OCI-LY3 (cell line): ENCODE results near the gene GSE1.

Experiments
- H2AFZ ChIP-seq: fragments of 200-600, 300-600 bp; shearing (Covaris generic); 2 replicates; pipeline ENCODE4 v1.6.0; 2014; ENCODE audit warnings: antibody characterized with exemption, low read depth, low read length
- H3K27ac ChIP-seq: fragments of 200-600, 300-600 bp; sonication (generic); 2 replicates; pipeline ENCODE4 v1.5.1; 2014; ENCODE audit warnings: mild to moderate bottlenecking, low read length, moderate library complexity, mixed read lengths
- H3K27me3 ChIP-seq: fragments of 200-600, 300-600 bp; sonication (generic); 2 replicates; pipeline ENCODE4 v1.6.1; 2014; ENCODE audit warnings: low read depth, low read length, mixed read lengths
- H3K36me3 ChIP-seq: fragments of 200-600, 300-600 bp; sonication (generic); replicated peaks from 2 replicates; pipeline ENCODE3; 2014; ENCODE audit warnings: low read depth, low read length, mixed read lengths
- H3K4me1 ChIP-seq: fragments of 300-600, 200-600 bp; sonication (generic); 2 replicates; pipeline ENCODE4 v1.6.1; 2014; ENCODE audit warnings: low read length, mixed read lengths
- H3K4me2 ChIP-seq: fragments of 200-600, 300-600 bp; sonication (generic); 2 replicates; pipeline ENCODE4 v1.6.1; 2014; ENCODE audit warnings: low read length, mixed read lengths
- H3K4me3 ChIP-seq: fragments of 300-600, 200-600 bp; sonication (generic); 2 replicates; pipeline ENCODE4 v1.5.1; 2014; ENCODE audit warnings: antibody characterized with exemption, mild to moderate bottlenecking, low read length, moderate library complexity
- H3K79me2 ChIP-seq: fragments of 300-600, 200-600 bp; shearing (Covaris generic); 2 replicates; pipeline ENCODE4 v1.6.1; 2014; ENCODE audit warnings: mild to moderate bottlenecking, low read length, mixed read lengths
- H3K9ac ChIP-seq: fragments of 300-600, 200-600 bp; shearing (Covaris generic); 2 replicates; pipeline ENCODE4 v1.6.0; 2014; ENCODE audit warnings: mild to moderate bottlenecking, low read length, moderate library complexity
- H3K9me3 ChIP-seq: fragments of 200-600, 300-600 bp; shearing (Covaris generic); 2 replicates; pipeline ENCODE4 v1.6.1; 2014; ENCODE audit warnings: low read length, mixed read lengths; ENCODE audit not compliant: insufficient read depth
- H4K20me1 ChIP-seq: fragments of 200-600, 300-600 bp; sonication (generic); 2 replicates; pipeline ENCODE4 v1.6.1; 2016; ENCODE audit warnings: low read length, mixed read lengths; ENCODE audit not compliant: insufficient read depth
- EZH2phosphoT487 ChIP-seq: fragments of 200-600 bp; shearing (Covaris generic); IDR thresholded peaks from 2 replicates; pipeline ENCODE4 v1.6.1; 2018; ENCODE audit warnings: antibody characterized with exemption, mixed run types, low read depth
- TF ChIP-seq, protein P1 (sequence below): fragments of 200-600, 300-600 bp; sonication (generic); IDR thresholded peaks from 2 replicates; pipeline ENCODE4 v1.5.1; 2014; ENCODE audit warnings: antibody characterized with exemption, low read length, low read depth

The GSE1 gene

DNA sequence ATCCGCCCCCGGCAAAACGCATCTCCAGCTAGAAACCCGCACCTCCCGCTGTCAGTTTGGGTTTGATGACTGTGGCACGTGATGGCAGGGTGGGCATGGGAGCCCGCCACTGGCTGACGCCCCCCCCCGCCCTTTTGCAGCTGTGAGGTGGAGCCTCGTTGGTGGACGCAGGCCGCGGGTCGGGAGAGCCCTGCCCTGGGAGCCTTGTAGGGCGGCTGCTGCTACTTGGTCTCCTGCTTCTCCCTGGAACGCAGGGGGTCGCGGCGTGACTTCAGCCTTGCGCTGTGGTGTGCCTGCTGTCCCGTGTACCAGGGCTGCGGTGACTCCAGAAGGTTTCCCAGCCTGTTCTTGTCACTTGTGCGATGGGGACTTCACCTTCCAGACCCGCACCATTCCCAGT, 28.2 kb downstream of the GSE1 start:
- H3K27me3 ChIP-seq: no peaks in the 10 kb centered on the region

DNA sequence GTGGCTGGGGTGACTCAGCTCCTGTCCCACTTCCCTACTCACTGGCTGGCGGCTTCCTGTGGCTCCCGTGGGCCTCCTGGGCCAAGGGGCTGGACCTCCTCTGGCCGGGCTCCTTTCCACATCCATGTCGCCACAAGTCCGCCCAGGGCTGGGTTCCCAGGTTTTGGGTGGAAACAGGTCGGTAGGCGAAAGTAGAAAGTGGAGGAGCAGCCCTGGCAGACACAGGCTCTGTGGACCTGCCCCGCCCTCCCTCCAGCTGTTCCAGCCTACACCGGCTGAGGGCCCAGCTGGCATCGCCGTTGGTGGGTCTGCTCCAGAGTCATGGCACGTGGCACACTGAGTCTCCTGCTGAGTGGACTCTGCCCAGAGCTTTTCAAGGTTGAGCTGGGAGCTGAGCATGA, 28.7 kb downstream of the GSE1 start:
- Histone ChIP-seq H4K20me1 (peaks cover 92% of the 10 kb centered on the region), H3K4me2 (no peak overlapping the region), H3K4me1 (no peaks in the 10 kb centered on the region), H3K27ac (no peak overlapping the region), H3K4me3 (no peak overlapping the region), H2AFZ (no peak overlapping the region), H3K36me3 (no peaks in the 10 kb centered on the region), H3K9me3 (no peaks in the 10 kb centered on the region), H3K79me2 (no peaks in the 10 kb centered on the region; the same call in 1 of the 2 replicates), H3K27me3 (no peaks in the 10 kb centered on the region), H3K9ac (no peak overlapping the region)
- TF ChIP-seq, protein P1, sequence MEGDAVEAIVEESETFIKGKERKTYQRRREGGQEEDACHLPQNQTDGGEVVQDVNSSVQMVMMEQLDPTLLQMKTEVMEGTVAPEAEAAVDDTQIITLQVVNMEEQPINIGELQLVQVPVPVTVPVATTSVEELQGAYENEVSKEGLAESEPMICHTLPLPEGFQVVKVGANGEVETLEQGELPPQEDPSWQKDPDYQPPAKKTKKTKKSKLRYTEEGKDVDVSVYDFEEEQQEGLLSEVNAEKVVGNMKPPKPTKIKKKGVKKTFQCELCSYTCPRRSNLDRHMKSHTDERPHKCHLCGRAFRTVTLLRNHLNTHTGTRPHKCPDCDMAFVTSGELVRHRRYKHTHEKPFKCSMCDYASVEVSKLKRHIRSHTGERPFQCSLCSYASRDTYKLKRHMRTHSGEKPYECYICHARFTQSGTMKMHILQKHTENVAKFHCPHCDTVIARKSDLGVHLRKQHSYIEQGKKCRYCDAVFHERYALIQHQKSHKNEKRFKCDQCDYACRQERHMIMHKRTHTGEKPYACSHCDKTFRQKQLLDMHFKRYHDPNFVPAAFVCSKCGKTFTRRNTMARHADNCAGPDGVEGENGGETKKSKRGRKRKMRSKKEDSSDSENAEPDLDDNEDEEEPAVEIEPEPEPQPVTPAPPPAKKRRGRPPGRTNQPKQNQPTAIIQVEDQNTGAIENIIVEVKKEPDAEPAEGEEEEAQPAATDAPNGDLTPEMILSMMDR: no peak
- TF ChIP-seq EZH2phosphoT487: no peak

More for the DNA sequence above, 28.2 kb downstream of the GSE1 start:
- Histone ChIP-seq H3K4me1 (no peaks in the 10 kb centered on the region), H3K27ac (no peak overlapping the region), H3K36me3 (no peaks in the 10 kb centered on the region), H3K4me2 (no peak overlapping the region), H2AFZ (no peak overlapping the region), H3K9me3 (no peaks in the 10 kb centered on the region), H3K4me3 (no peak overlapping the region), H4K20me1 (peaks cover 92% of the 10 kb centered on the region), H3K79me2 (no peaks in the 10 kb centered on the region; the same call in 1 of the 2 replicates), H3K9ac (no peak overlapping the region)
- TF ChIP-seq EZH2phosphoT487: no peak
- TF ChIP-seq, protein P1: no peak

DNA sequence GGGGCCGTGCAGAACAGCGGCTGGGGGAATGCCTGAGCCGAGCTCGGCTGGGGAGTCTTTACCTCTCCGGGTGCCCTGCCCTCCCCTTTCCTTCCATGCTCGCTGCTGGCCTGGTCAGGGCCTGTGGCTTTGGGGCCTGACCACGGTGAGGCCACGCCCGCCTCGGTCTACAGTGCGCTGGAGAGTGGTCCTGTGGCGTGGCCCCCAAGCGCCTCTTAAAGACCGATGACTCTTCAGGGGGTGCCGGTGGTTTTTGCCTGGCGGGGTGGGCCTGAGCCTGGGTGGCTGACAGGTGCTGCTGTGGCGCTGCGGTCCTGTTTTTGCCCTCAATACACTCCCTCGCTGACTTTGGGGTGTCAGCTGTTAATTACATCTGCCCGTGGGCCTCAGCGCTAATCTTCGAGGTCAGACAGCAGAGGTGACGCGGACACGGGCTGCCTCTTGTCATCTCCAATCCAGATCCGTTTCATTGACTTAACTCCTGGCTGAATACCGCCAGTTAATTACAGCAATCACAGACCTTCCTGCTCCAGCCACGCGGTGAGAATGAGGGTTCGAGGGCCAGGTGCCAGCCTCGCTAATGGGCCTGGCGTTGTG, 29.7 kb downstream of the GSE1 start:
- Histone ChIP-seq H3K36me3 (no peaks in the 10 kb centered on the region), H2AFZ (no peak overlapping the region), H3K27ac (no peak overlapping the region), H3K4me1 (no peaks in the 10 kb centered on the region), H3K9me3 (no peaks in the 10 kb centered on the region), H3K4me3 (no peak overlapping the region), H3K79me2 (no peaks in the 10 kb centered on the region; the same call in 1 of the 2 replicates), H3K27me3 (no peaks in the 10 kb centered on the region), H3K9ac (no peak overlapping the region), H4K20me1 (peaks cover 90% of the 10 kb centered on the region), H3K4me2 (no peak overlapping the region)
- no peak for TF ChIP-seq EZH2phosphoT487
- TF ChIP-seq, protein P1: no peak

DNA sequence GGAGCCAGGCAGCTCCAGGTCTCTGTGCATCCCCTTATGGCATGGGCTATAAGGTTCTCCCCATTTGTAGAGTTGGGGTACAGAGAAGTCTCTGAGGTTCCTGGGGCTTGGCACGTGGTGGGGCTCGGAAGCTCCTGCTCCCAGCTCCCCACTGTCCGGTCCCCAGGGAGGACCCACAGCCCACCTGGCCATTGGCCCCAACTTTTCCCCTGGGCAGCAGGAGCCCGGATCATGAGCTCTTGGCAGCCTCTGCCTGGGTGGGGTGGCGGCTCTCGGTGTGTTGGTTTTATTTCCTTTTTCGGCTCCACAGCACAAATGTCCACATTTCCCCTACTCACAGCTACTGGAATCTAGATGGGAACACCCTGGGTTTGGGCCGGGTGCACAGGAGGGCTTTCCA, 30.5 kb downstream of the GSE1 start:
- Histone ChIP-seq H3K4me3 (no peak overlapping the region), H2AFZ (no peak overlapping the region), H3K27ac (no peak overlapping the region), H3K4me2 (no peak overlapping the region), H4K20me1 (peaks cover 92% of the 10 kb centered on the region), H3K36me3 (no peaks in the 10 kb centered on the region), H3K79me2 (no peaks in the 10 kb centered on the region), H3K9me3 (no peaks in the 10 kb centered on the region), H3K4me1 (peaks cover 3% of the 10 kb centered on the region), H3K27me3 (no peaks in the 10 kb centered on the region), H3K9ac (no peak overlapping the region)
- TF ChIP-seq, protein P1: no peak
- no peak for TF ChIP-seq EZH2phosphoT487
